GM12878 (cell line): ENCODE measurements around the gene NOC2L.

Experiments used
- CTCF ChIP-seq, 3 experiments: IDR thresholded peaks in 2 of 3; conservative IDR thresholded peaks in 1 of 3; 2 replicates each; pipeline ENCODE4 v1.5.1; 2011; ENCODE audit warnings: low read depth in 3 of 3, low read length in 3 of 3, mild to moderate bottlenecking in 3 of 3, control low read depth in 2 of 3, moderate library complexity in 2 of 3, inconsistent platforms in 1 of 3, mixed read lengths in 1 of 3; ENCODE audit not compliant: control insufficient read depth in 2 of 3, insufficient read depth in 1 of 3; ENCODE audit errors: extremely low read depth in 1 of 3
- EP300 ChIP-seq, 2 experiments: fragments of 150-350 bp in 1 of 2; IDR thresholded peaks; 2 replicates each; pipeline ENCODE4 v1.6.1; 2011 to 2012; ENCODE audit warnings: low read depth in 2 of 2, low read length in 2 of 2, borderline replicate concordance in 1 of 2, improper control_type of control experiment in 1 of 2, inconsistent platforms in 1 of 2; ENCODE audit not compliant: control insufficient read depth in 1 of 2
- GABPA ChIP-seq: IDR thresholded peaks from 2 replicates; pipeline ENCODE4 v1.6.1; 2014; ENCODE audit warnings: antibody characterized with exemption, low read depth, mild to moderate bottlenecking, inconsistent platforms
- MAX ChIP-seq: IDR thresholded peaks from 2 replicates; pipeline ENCODE4 v1.6.1; 2012; ENCODE audit warnings: low read depth, low read length, improper control_type of control experiment

GRCh38 chr1:964691-965525 is 5.9 kb upstream of the NOC2L start:
- TF ChIP-seq CTCF (IDR thresholded peaks at IDR 0.05 in 2 of 3, conservative IDR thresholded peaks at IDR 0.05 in 1 of 3; ENCODE audit: control insufficient read depth in 2 of 3, extremely low read depth in 1 of 3, insufficient read depth in 1 of 3, low read depth in 3 of 3, low read length in 3 of 3) (no peak), GABPA (no peak), EP300 (IDR thresholded peaks at IDR 0.05; ENCODE audit: borderline replicate concordance in 1 of 2, control insufficient read depth in 1 of 2, low read depth in 2 of 2, low read length in 2 of 2) (no peak), MAX (no peak)
